ENCODE data around the gene MEPCE. TPM values are rescaled to one million over a fixed set of nuclear protein-coding genes. Genes with fewer than 3 reads are reported as not detected.

Gene MEPCE
- total RNA-seq, 1 donor from 2014 or later, result 38.5 TPM

DNA sequence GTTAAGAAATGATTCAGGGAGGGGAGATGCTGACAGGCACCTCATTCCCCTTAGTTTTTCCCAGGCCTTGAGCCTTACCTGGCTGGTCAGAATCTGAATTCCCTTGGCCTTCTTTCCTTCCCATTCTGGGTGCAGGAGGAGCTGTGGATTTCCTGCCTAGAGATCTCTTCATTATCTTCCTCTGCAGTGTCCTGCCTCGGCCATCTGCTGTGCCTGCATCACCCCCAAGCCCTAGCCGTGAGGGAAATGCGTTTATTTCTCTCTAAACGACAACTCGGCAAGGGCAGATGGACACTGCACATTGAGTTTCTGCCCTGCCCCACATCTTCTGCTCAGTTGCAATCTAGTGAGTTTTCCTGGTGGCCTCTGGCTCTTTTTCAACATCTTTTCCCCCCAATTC lies 27.8 kb upstream of the MEPCE start:
- H3K4me1 Mint-ChIP-seq, result peaks cover 5% of the 10 kb centered on the region
- H3K36me3 Mint-ChIP-seq, result no peaks in the 10 kb centered on the region
- TF ChIP-seq, protein P1, sequence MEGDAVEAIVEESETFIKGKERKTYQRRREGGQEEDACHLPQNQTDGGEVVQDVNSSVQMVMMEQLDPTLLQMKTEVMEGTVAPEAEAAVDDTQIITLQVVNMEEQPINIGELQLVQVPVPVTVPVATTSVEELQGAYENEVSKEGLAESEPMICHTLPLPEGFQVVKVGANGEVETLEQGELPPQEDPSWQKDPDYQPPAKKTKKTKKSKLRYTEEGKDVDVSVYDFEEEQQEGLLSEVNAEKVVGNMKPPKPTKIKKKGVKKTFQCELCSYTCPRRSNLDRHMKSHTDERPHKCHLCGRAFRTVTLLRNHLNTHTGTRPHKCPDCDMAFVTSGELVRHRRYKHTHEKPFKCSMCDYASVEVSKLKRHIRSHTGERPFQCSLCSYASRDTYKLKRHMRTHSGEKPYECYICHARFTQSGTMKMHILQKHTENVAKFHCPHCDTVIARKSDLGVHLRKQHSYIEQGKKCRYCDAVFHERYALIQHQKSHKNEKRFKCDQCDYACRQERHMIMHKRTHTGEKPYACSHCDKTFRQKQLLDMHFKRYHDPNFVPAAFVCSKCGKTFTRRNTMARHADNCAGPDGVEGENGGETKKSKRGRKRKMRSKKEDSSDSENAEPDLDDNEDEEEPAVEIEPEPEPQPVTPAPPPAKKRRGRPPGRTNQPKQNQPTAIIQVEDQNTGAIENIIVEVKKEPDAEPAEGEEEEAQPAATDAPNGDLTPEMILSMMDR (IDR thresholded peaks at IDR 0.05; ENCODE audit: unreplicated experiment), result no peak
- no peak for DNase-seq (ENCODE audit: low spot score in 2 of 2, unreplicated experiment in 2 of 2)
- no peaks in the 10 kb centered on the region for H3K9me3 Mint-ChIP-seq
- peaks cover 27% of the 10 kb centered on the region for H3K27me3 Mint-ChIP-seq (ENCODE audit: low read depth)
- no peak overlapping the region for H3K4me3 Mint-ChIP-seq
- H3K27ac Mint-ChIP-seq, result no peak overlapping the region

DNA sequence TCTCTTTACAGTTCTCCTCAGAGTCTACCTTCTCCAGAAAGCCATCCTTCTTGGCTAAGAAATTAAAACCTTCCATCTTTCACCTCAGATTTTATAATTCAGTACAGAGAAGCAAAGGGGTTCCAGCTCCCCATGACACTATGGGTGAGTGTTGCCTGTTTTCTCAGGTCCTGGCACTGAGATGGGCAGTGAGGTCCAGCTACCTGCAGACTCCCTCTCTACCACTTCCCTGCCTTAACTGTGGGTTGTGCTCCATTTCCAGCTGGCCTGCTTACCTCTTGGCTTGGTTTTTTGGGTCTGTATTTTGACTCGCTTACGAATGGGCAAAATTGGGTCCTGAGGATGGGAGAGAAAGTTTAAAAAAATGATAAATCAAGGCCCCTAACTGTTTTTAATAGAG lies 27.4 kb upstream of the MEPCE start:
- H3K36me3 Mint-ChIP-seq, result no peaks in the 10 kb centered on the region
- TF ChIP-seq, protein P1 (IDR thresholded peaks at IDR 0.05; ENCODE audit: unreplicated experiment), result no peak
- no peak overlapping the region for H3K4me3 Mint-ChIP-seq
- H3K4me1 Mint-ChIP-seq, result peaks cover 9% of the 10 kb centered on the region
- peaks cover 25% of the 10 kb centered on the region for H3K27me3 Mint-ChIP-seq (ENCODE audit: low read depth)
- H3K9me3 Mint-ChIP-seq, result no peaks in the 10 kb centered on the region
- no peak overlapping the region for H3K27ac Mint-ChIP-seq
- DNase-seq (ENCODE audit: low spot score in 2 of 2, unreplicated experiment in 2 of 2), result no peak

DNA sequence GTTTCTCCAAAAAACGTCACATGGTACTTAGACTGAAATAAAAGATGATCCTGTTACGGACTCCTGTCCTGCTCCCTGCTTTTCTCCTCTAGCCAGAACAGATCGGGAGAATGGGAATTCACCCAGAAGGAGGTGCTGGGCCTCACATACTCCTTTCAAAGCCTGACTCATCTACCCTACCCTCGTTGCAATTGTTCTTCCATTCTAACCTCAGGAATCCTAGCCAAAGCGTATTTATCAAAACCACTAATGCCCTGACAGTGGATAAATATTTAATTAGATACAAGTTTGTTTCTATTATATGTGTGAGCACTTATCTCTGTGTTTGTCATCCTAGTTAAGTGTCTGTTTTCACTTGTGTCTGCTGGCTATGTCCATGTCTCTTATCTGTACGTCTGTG lies 22.9 kb upstream of the MEPCE start:
- Mint-ChIP-seq H3K27me3 (ENCODE audit: low read depth) (peaks cover 21% of the 10 kb centered on the region), H3K4me3 (no peak overlapping the region), H3K27ac (no peak overlapping the region), H3K36me3 (no peaks in the 10 kb centered on the region), H3K4me1 (peaks cover 6% of the 10 kb centered on the region), H3K9me3 (no peaks in the 10 kb centered on the region)
- DNase-seq (ENCODE audit: low spot score in 2 of 2, unreplicated experiment in 2 of 2), result no peak
- TF ChIP-seq, protein P1 (IDR thresholded peaks at IDR 0.05; ENCODE audit: unreplicated experiment), result no peak

DNA sequence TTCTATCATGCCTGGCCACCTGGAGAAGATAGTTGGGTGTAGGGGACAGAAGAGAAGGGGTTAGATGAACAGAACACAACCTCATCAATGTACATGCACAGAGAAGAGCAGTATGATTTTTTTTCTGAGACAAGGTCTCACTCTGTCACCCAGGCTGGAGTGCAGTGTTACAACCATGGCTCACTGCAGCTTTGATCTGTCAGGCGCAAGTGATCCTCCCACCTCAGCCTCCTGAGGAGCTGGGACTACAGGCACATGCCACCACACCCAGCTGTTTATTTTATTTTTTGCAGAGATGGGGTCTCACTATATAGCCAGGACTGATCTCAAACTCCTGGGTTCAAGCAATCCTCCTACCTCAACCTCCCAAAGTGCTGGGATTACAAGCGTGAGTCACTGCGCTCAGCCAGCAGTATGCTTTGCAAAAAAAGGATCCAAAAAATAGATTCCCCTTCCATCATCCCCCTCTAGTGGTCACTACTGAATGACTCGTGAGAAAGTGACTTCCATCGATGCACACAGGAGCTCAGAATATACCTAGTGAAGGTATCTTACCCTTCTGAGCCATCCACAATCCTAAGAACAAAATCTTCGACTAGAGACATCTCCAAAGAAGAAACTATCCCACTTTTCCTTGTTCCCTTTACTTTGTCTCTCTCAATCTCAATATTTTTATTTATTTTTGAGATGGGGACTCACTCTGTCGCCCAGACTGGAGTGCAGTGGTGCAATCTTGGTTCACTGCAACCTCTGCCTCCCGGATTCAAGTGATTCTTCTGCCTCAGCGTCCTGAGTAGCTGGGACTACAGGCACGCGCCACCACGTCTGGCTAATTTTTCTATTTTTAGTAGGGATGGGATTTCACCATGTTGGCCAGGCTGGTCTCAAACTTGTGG lies 22.1 kb upstream of the MEPCE start:
- H3K27me3 Mint-ChIP-seq (ENCODE audit: low read depth), result peaks cover 24% of the 10 kb centered on the region

DNA sequence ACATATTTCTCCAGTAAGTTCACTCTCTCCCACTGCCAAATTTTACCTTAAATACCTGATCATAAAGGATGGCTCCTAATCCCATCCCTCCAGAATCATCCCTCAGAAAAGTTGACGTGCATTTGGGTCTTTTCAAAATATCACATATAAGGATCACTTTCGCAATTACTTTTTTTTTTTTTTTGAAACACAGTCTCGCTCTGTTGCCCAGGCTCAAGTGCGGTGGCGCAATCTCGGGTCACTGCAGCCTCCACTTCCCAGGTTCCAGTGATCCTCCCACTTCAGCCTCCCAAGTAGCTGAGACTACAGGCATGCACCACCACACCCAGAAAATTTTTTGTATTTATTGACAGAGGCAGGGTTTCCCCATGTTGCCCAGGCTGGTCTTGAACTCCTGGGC lies 18.5 kb upstream of the MEPCE start:
- H3K4me3 Mint-ChIP-seq, result no peak overlapping the region
- DNase-seq (ENCODE audit: low spot score in 2 of 2, unreplicated experiment in 2 of 2), result no peak
- no peak overlapping the region for H3K27ac Mint-ChIP-seq
- H3K4me1 Mint-ChIP-seq, result peaks cover 6% of the 10 kb centered on the region
- peaks cover 14% of the 10 kb centered on the region for H3K27me3 Mint-ChIP-seq (ENCODE audit: low read depth)
- TF ChIP-seq, protein P1 (IDR thresholded peaks at IDR 0.05; ENCODE audit: unreplicated experiment), result no peak
- no peaks in the 10 kb centered on the region for H3K9me3 Mint-ChIP-seq
- H3K36me3 Mint-ChIP-seq, result no peaks in the 10 kb centered on the region

More for the DNA sequence above, 22.1 kb upstream of the MEPCE start:
- no peak for DNase-seq (ENCODE audit: low spot score in 2 of 2, unreplicated experiment in 2 of 2)
- Mint-ChIP-seq H3K27ac (no peak overlapping the region), H3K4me1 (peaks cover 6% of the 10 kb centered on the region), H3K36me3 (no peaks in the 10 kb centered on the region), H3K9me3 (no peaks in the 10 kb centered on the region), H3K4me3 (no peak overlapping the region)
- TF ChIP-seq, protein P1 (IDR thresholded peaks at IDR 0.05; ENCODE audit: unreplicated experiment), result no peak

Data from mesothelial cell of epicardium (in vitro differentiated cells).